Hippocampal formation (tissue), 2 donors: ENCODE measurements around the gene RAB11FIP2.

Experiments
- DNase-seq, 2 donors: peaks; one replicate each; lab custom pipeline; 2025; lab: John Stamatoyannopoulos, UW

RAB11FIP2 gene

DNA sequence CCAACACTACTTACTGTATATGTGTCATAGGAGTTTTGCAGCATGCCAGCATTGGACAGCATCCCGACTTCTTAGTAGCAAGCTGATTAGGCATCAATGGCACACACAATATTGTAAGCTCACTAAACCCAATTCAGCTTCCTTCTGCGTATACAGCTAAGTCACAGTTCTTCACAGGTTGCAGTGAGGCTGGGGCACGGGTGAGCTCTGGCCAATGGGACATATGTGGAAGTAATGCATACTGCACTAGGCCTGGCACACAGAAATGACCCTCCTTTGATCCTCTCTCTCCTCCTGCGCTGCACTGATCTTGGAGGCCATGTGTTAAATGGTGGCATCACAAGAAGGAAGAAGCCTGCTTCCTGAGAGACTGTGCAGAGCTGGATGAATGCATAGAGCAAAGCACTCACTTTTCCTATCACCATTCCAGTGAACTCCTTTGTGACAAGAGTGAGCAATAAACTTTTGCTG lies 11.9 kb downstream of the RAB11FIP2 start:
- no peak for DNase-seq

DNA sequence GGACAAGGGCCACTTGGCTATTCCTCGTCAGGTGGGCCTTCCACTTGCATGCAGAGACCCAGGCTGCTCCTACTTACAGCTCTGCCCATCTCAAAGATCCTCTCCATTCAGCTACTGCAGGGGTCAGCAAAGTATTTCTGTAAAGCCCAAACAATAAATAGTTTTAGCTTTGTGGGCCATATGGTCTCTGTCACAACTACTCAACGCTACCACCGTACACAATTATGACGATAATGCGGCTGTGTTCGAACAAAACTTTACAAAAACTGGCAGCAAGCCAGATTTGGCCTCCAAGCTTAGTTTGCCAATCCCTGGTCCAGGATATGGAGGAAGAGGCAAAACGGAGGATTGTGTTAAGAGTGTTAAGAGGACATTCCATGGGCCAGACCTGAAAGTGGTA lies 12.8 kb downstream of the RAB11FIP2 start:
- DNase-seq, result no peak

DNA sequence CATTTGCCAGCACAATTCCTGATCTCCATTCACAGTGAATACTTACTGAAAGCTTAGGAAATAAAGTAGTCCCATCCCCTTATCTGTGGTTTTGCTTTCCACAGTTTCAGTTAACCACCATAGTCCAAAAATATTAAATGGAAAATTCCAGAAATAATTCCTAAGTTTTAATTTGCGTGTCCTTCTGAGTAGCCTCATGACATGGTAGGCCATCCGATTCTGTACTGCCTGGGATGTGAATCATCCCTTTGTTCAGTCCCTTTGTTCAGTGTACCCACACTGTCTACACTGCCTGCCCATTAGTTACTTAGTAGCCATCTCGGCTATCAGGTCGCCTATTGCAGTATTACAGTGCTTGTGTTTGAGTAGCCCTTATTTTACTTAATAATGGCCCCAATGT lies 14.2 kb downstream of the RAB11FIP2 start:
- no peak for DNase-seq

DNA sequence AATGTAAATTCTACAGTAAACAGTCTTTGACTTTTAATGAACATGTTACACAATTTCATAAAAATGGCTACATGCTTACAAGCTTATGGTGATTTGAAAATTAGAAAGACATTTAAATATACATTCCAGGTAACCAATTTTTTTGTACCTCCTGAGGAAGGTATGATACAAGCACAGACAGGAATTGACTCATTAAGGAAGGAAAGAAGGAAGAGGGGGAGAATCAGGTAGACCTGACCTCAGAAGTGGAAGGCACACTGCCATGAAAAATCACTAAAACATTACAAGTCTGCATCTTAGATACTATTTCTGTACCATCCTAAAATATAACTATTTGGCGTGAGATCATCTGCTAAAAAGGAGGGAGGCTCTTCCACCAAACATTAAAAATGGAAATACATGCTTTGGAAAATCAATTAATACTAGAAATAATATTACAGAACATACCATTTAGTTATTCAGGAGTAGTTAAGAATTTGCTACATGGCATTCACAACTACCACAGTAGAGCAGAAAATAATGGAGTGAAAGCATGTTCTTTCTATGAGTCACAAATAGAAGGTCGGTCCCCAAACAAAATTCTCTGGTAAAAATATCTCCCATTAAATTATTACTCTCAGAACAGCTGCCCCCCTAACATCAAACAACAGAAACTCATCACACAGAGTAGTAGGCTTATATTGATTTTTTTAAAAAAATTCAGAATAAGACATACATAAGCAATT lies 15.2 kb downstream of the RAB11FIP2 start:
- no peak for DNase-seq

DNA sequence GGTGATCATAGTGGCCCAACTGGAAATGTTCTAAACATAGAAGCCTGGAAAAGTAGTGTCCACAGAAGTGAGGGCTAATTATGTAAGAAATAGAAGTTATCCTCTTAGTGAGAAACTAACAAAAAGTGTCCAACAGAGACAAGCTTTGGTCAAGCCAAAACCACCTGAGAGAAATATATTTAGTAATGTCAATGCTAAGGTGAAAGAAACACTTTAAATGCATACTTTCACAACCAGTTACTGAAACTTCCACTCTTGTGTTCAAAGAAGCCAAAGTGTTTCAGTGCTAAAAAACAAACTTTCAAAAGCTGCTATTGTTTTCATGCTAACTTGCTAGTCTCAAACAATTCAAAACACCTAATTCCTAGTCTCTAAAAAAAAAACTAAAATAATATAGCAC lies 18.1 kb downstream of the RAB11FIP2 start:
- no peak for DNase-seq

DNA sequence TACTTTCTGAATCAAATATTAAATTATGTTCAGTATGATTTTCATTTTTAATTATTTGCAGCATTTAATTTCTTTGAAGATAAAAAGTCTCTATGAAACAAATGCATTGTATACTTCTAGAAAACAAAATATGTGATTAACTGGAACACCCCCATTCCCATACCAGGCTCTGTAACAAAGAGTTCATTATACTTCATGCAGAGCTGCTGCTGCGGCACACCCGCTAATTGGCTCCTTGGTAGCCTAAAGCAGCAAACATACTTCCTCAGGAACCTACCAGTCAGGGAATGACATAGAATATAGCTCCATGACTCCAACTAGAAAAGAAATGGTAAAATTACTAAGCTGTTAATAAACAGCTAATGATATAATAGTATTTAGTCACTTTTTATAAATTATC lies 19.3 kb downstream of the RAB11FIP2 start:
- DNase-seq, result peak; percentile 9 to 53

DNA sequence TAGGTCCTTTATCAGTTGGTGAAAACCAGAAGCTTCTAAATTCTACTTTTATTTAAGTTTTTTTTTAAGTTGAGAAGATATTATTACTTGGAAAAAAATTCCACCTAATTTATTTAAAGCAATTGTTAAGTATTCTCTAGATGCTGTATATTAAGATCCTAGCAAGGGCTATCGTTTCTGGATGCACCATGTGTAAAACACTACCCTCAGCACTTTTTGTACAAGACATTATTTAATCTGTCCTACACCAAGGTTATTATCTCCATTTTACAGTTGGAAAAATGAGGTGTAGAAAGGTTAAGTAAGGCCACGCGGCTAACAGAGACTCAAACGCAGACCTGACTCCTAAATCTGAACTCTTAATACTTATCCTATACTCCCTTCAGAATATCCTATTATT lies 19.8 kb downstream of the RAB11FIP2 start:
- no peak for DNase-seq

DNA sequence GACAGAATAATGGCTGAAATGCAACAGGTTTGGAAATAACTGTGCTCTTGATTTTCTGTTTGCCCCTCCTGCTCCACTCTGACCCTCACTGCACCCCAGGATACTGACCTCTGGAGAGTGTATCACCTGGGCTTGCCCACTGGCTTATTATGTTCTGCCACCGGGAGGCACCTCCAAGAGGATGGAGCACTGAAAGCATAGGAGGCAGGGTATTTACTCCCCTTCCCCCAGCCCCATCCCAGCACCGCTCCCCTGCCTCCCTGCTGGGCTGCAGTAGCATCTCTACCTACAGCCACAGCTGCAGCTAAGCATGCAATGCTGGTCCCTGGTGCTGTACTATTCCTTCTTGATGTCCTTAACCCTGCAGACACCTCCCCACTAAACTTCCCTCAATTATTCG lies 26.4 kb downstream of the RAB11FIP2 start:
- DNase-seq, result no peak

DNA sequence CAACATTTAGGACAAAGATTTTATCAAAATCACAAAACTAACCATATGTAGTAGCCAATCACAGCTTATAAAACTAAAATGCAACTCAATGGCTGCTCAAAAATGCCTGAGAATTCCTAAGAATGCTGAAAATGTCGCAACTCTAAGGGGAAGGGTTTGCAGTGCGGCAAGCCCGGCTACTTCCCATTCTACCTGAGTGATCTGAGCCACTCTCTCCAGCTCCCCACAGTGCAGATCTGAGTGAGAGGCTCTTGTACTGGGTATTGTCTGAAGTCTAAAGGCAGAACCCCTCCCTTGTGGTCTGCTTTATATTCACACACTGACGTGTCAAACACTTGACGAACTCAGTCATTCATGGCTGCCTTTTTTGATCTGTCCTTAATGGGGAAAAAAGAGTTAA lies 28.9 kb downstream of the RAB11FIP2 start:
- no peak for DNase-seq

DNA sequence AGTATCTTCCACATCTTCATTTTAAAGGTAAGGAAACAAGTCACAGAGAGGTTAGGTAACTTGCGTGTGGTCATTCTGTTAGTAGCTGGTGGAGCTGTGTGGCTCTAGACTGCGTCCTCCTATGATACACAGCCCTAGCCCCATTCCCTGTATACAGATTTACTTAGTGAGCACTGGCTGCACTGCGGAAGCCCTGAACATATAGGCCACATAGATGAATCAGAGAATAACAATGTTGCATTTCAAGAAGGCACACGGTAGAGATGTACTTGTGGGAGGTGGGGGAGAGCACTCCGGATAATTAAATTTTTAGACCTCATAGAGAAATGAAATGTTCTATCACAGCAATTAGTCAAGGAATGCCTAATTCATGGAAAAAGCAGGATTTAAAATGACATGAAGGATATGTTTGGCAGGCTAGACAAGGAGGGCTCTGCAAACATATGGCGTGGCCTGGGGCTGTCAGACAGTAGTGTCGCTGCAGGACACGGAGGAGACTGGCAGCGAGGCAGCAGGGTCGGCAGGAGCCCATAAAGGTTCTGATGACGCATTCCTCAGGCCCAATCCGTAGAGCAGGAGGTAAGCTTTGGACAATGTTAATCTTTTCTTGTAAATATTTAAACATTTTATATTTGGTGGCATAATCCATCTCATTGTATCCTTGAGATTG lies 29.5 kb downstream of the RAB11FIP2 start:
- no peak for DNase-seq

DNA sequence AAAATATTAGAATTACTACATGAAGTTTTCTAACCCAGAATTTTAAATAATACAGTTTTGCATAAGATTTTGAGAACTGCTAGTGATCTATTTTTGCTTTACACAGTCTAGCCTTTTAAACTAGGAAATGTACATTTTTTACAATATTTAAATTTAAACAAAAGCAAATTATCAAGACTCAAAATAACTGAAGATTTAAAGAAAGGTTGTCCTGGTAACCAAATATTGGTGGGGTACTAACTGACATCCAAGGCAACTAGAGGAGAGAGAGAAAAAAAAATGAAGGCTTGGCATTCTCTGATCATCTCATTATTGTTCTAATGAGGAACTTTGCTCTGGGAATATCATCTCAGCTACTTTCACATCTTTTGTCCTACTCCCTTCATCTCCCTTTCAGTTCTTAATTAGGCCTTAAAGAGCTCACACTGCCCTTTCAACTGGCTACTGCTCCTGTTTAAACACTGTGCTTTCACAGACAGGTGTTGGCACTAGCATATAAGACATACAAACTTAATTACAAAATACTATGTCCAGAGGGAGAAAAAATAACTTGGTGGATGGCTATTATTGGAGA lies 33.7 kb downstream of the RAB11FIP2 start:
- DNase-seq, result peak in 1 of 2 donors; percentile 14

DNA sequence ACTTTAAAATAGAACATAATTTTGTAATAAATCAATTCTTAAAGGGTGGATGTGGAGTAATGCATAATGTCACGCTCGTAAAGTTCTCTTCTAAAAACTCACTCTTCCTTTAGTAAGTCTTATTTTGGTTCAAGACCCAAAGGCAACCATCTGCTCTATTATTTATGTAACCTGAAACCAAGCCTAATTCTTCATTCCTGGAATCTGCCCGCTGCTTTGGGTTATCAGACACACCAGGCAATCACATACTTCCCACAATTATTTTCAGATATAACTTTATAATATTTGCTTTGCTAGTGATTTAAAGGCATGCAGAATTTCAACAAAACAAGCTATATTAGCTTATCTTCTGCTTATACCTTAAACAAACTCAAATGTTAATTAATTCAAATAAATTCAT lies 39.0 kb downstream of the RAB11FIP2 start:
- no peak for DNase-seq

DNA sequence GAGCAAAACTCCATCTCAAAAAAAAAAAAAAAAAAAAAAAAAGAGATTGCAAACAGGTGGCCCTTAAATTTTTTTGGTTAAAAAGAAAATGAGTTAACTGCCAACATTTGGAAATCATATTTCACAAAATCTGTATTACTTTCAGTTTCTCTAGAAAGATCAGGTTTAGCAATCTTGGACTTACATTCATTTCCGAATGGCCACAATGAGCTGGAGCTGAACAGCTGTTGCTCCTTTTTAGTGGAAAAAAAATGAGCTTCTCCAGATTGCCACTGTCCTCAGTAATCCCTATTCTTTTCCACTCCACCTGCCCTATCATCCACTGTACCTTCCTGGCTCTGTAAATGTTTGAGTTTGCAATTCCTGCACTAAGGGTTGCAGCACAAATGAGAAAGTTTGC lies 43.6 kb downstream of the RAB11FIP2 start:
- no peak for DNase-seq

DNA sequence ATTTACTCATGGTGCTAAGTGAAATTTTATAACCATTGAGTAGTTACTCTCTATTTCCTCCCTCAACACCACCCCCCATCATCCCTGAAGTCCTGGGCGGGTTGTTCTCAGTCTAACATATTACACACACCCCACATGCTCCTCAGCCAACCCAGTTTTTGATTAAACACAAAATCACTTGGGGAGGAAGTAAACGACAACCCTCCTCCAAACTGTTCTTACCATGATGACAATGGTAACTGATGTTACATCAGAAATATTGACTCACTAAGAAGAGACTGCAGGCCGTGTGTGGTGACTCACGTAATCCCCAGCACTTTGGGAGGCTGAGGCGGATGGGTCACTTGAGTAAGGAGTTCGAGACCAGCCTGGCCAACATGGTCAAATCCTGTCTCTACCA lies 44.2 kb downstream of the RAB11FIP2 start:
- no peak for DNase-seq

DNA sequence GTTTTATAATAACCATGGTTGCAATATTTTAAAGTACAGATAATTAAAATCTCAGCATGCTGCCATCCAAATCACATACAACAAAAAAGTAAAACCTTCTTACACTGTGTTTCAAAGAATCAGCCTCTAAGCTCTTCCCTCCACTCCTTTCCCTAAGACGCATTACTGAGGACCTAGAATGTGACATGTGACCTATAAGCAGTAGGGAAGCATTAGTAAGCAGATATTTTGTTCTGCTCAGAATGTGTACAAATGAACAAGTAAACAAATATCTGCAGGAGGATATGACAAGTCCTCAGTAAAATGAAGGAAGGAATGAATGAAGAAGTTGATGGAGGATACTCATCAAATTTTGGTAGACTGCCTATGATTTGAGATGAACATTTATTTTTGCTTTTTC lies 49.1 kb downstream of the RAB11FIP2 start:
- DNase-seq, result no peak

DNA sequence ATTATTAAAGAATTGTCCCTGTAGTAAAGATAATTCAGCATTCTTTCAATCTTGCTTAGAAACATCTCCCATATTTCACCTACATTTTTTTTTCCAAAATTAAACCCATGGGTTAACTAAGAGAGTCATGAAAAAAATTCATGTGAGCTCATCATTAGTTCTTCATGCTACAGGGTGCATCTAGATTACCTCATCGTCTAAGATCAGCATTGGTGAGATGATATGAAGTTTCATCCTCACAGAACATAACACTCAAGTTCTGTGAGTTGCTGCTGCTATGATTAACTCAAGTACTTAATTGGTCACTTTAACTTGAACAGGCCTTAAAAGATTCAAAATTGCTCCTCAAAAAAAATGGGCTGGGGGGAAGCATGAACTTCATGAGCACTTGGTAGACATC lies 50.0 kb downstream of the RAB11FIP2 start:
- no peak for DNase-seq

DNA sequence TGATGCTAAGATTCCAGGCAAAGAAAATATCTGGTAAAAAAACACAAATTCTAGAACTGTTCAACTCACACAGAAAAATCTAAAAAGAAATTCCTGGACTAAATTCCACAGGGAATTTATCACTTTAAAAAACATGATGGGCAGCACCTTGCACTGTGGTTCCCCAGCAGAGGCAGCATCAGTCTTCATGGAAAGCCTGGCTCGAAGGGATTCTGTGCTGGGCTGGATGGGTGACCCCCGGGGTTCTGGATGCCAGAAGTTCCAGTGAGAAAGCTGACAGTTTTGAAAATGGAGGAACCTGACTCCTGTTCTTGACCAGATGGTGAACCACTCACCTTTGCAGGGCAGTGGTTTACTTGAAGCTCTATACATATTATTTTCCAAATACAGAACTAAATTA lies 52.0 kb downstream of the RAB11FIP2 start:
- no peak for DNase-seq

DNA sequence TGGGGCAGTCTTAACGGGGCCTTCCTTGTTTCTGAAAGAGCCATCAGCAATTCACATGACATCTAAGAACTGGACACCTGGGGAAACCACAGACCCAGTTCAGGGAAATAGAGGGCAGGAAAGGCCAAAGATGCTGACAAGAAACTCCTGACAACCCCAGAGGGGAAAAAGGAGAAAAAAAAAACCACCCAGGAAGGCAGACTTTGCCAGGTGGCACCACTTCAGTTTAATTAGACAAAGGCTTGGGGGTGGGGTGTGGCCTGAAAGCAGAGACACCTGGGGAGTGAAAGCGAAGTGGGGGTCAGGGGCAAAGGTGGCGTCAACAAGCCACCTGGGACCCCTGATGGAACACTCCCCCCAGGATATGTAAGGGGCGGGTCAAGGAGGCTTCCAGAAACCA lies 53.6 kb downstream of the RAB11FIP2 start:
- DNase-seq, result no peak

DNA sequence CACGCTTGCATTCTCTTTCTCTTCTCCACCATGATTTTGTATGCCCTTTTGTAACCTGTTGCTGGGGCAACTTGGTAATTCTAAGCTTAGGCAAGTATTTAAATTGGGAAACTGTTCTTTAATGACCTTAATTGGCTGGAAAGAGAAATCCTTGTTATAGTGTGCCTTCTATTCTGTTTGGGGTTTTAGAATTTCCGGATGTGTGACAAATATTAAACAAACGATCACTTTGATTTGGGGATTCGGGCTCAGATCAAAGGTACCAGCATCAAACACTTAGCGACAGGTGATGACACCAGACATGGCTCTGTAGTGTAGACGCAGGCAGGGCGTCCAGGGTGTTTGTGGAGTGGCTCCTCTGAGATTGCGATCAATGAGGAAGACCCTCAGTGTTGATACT lies 55.0 kb downstream of the RAB11FIP2 start:
- peak in 1 of 2 donors; percentile 8 for DNase-seq

DNA sequence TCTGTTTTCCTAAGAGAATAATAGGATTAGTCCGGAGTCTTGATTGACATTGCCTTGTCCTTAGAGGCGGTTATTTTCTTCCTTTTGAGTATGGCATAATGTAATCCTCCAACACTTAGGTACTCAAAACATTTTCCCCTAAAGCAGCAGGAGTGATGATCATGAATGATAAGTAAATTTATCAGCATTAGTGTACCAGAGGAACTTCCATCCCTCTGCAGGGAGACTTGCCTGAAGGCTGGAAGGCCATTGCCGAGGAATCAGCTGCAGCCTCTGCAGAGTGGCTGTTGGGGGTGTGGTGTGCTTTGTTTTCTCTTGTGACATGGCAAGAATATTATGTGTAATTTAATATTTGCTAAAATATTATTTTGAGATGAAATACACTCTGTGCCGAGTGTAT lies 56.8 kb downstream of the RAB11FIP2 start:
- DNase-seq, result no peak

DNA sequence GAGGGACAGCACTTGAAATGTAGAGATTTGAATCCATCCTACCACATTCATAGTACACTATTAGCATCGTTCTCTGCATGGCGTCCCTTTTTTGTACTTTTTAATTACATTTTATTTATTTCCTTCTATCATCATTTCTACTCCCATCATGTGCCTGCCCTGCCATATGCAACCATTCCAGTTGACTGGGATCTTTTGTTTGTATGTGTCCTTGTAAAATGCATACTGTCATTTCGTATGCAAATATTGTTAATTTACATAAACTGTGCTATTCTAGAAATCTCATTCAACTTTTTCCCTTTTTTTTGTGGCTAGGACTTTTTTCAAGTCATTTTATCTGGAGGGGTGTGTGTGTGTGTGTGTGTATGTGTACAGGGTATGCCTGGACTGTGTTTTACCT lies 57.9 kb downstream of the RAB11FIP2 start:
- DNase-seq, result no peak

DNA sequence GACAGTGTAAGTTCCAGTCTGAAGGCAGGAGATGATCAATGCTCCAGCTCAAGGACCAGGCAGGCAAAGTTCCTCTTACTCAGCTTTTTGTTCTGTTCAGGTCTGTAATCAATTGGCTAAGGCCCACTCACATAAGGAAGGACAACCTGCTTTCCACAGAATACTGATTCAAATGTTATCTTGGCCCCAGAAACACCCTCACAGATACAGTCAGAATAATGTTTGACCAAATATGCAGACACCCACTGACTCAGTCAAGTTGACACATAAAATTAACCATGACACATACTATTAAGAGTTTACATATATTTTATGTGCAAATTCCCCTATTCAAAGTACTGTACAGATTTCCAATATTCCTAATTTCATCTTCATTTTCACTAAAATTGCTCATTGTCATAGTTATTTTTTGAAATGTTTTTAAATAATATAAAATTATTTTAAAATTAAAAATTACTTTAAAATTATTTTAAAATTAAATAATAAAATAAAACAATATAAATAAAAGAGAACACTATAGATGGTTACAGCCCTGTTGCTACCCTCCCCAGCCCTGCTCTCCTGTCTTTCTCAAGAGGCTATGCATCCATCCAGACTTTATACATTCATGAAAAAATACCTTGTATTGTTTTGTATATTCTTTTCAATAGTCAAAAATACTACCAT lies 59.4 kb downstream of the RAB11FIP2 start:
- no peak for DNase-seq

DNA sequence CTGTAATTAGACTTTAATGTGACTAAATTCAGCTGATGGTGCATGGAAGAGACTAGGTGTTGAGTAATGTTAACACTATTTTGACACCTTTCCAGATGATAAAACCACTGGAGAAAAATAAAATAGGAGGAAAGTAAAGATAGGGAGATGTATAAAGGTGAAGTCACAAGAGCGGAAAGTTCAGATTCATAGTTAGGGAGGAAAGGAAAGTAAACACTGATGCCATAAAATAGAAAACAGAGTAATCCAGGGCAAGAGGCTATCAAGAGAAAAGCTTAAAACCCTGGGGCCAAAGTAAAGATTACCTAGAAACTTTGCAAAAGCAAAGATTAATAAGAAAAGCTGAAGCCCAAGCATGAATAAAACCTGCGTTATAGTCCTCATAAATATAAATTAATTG lies 62.8 kb downstream of the RAB11FIP2 start:
- DNase-seq, result no peak
